Ishikawa (cell line): ENCODE measurements around the gene ZNF646.

Experiments
- CEBPB ChIP-seq: IDR thresholded peaks from 2 replicates; pipeline ENCODE4 v1.6.1; 2012
- CREB1 ChIP-seq: IDR thresholded peaks from 2 replicates; pipeline ENCODE4 v1.6.1; 2012; ENCODE audit warnings: low read depth
- EGR1 ChIP-seq: IDR thresholded peaks from 2 replicates; pipeline ENCODE4 v1.6.1; 2012
- EP300 ChIP-seq: IDR thresholded peaks from 2 replicates; pipeline ENCODE4 v1.6.1; 2012; ENCODE audit warnings: borderline replicate concordance
- FOXM1 ChIP-seq: IDR thresholded peaks from 2 replicates; pipeline ENCODE4 v1.6.1; 2012; ENCODE audit warnings: low read depth, borderline replicate concordance
- NFIC ChIP-seq: IDR thresholded peaks from 2 replicates; pipeline ENCODE4 v1.6.1; 2012
- RAD21 ChIP-seq: IDR thresholded peaks from 2 replicates; pipeline ENCODE4 v1.6.1; 2012; ENCODE audit warnings: low read depth
- TAF1 ChIP-seq: IDR thresholded peaks from 2 replicates; pipeline ENCODE4 v1.6.1; 2012; ENCODE audit warnings: low read depth, mild to moderate bottlenecking
- TCF12 ChIP-seq: IDR thresholded peaks from 2 replicates; pipeline ENCODE4 v1.6.1; 2012; ENCODE audit warnings: low read depth
- TEAD4 ChIP-seq: IDR thresholded peaks from 2 replicates; pipeline ENCODE4 v1.6.1; 2012
- YY1 ChIP-seq: IDR thresholded peaks from 2 replicates; pipeline ENCODE4 v1.6.1; 2012; ENCODE audit warnings: low read depth
- ZBTB7A ChIP-seq: IDR thresholded peaks from 2 replicates; pipeline ENCODE4 v1.6.1; 2012; ENCODE audit warnings: low read depth
- TF ChIP-seq, protein P1 (sequence below): IDR thresholded peaks from 2 replicates; pipeline ENCODE4 v1.6.1; 2012
- TF ChIP-seq, protein P2 (sequence below): IDR thresholded peaks from 2 replicates; pipeline ENCODE4 v1.6.1; 2012
- TF ChIP-seq, protein P3 (sequence below): IDR thresholded peaks from 2 replicates; pipeline ENCODE4 v1.6.1; 2012; ENCODE audit warnings: low read depth, mild to moderate bottlenecking

The ZNF646 gene

DNA sequence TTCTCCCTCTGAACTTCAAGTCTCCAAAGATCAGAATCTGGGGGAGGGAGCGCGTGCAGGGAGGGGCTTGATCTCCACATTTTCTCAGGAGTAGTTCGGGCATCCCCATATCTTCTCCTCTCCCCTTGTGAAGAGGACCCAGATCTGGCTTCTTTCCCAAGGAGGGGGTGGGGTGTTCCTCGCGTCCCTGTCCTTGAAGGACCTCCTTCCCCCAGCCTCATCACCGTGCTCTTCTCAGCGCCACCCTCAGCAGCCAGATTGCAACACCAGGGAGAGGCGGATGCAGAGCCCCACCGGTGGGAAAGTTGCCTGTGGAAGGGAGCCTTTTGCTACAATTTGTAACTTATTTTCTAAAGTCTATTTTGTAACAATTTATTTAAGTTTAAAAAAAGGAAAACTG lies 8.9 kb downstream of the ZNF646 start:
- no peak for TF ChIP-seq YY1
- TF ChIP-seq TEAD4, result no peak

DNA sequence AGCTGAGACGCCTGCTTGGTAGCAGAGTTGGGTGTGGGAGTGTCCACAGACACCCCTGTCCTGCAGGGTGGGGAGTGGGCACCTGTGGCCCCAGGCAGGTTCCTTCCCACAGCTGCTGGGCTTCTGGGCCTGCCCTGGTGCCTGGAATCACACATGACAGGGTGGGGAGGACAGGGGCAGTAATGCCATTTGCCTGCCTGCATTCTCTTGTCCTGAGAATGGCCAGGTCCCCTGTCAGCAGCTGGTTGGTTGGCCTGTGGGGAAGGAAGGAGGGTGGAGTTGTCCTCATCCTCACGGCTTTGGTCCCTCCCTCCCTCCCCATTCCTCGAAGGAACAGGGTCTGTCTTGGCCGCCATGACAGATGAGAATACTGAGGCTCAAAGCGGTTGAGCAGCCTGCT lies 9.3 kb downstream of the ZNF646 start:
- TF ChIP-seq, protein P1, sequence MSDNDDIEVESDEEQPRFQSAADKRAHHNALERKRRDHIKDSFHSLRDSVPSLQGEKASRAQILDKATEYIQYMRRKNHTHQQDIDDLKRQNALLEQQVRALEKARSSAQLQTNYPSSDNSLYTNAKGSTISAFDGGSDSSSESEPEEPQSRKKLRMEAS, result no peak
- TF ChIP-seq YY1 (no peak), CEBPB (no peak), ZBTB7A (no peak), FOXM1 (no peak), EP300 (no peak), TCF12 (no peak), NFIC (no peak), RAD21 (no peak)
- TF ChIP-seq, protein P2, sequence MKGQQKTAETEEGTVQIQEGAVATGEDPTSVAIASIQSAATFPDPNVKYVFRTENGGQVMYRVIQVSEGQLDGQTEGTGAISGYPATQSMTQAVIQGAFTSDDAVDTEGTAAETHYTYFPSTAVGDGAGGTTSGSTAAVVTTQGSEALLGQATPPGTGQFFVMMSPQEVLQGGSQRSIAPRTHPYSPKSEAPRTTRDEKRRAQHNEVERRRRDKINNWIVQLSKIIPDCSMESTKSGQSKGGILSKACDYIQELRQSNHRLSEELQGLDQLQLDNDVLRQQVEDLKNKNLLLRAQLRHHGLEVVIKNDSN, result no peak
- TF ChIP-seq, protein P3, sequence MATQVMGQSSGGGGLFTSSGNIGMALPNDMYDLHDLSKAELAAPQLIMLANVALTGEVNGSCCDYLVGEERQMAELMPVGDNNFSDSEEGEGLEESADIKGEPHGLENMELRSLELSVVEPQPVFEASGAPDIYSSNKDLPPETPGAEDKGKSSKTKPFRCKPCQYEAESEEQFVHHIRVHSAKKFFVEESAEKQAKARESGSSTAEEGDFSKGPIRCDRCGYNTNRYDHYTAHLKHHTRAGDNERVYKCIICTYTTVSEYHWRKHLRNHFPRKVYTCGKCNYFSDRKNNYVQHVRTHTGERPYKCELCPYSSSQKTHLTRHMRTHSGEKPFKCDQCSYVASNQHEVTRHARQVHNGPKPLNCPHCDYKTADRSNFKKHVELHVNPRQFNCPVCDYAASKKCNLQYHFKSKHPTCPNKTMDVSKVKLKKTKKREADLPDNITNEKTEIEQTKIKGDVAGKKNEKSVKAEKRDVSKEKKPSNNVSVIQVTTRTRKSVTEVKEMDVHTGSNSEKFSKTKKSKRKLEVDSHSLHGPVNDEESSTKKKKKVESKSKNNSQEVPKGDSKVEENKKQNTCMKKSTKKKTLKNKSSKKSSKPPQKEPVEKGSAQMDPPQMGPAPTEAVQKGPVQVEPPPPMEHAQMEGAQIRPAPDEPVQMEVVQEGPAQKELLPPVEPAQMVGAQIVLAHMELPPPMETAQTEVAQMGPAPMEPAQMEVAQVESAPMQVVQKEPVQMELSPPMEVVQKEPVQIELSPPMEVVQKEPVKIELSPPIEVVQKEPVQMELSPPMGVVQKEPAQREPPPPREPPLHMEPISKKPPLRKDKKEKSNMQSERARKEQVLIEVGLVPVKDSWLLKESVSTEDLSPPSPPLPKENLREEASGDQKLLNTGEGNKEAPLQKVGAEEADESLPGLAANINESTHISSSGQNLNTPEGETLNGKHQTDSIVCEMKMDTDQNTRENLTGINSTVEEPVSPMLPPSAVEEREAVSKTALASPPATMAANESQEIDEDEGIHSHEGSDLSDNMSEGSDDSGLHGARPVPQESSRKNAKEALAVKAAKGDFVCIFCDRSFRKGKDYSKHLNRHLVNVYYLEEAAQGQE, result no peak

DNA sequence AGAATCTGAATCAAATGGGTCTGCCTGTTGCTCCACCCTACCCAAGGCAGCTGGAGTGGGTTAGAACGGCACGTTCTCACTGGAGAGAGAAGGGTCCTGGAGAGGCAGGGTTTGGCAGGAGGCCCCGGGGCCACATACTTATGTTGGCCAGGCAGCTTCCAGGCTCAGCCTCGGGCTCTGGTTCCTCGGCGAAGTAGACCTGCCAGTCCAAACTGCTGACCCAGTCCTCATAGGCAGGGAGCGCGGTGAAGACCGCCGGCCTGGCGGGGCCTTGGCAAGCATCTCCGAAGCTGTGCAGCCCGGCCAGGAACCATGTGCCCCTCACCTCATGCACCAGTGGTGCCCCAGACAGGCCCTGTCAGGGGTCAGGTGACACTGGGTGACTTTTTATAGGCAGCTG lies 9.8 kb downstream of the ZNF646 start:
- TF ChIP-seq NFIC, result no peak
- no peak for TF ChIP-seq CREB1
- TF ChIP-seq, protein P3, result no peak
- TF ChIP-seq, protein P1, result no peak
- no peak for TF ChIP-seq FOXM1
- TF ChIP-seq EP300, result no peak
- TF ChIP-seq TEAD4, result no peak
- no peak for TF ChIP-seq YY1
- TF ChIP-seq TAF1, result no peak
- TF ChIP-seq TCF12, result no peak
- no peak for TF ChIP-seq ZBTB7A
- no peak for TF ChIP-seq EGR1
- TF ChIP-seq CEBPB, result no peak
- TF ChIP-seq RAD21, result no peak
- TF ChIP-seq, protein P2, result no peak

GRCh38 chr16:31084584-31085302 lies 10.5 kb downstream of the ZNF646 start:
- no peak for TF ChIP-seq CREB1
- TF ChIP-seq ZBTB7A, result no peak
- no peak for TF ChIP-seq NFIC
- no peak for TF ChIP-seq TCF12
- TF ChIP-seq FOXM1, result no peak

- no peak for TF ChIP-seq CREB1
- TF ChIP-seq RAD21, result no peak
- TF ChIP-seq EP300, result no peak
- TF ChIP-seq, protein P2, result no peak
- TF ChIP-seq CEBPB, result no peak
- no peak for TF ChIP-seq ZBTB7A
- no peak for TF ChIP-seq TAF1
- TF ChIP-seq, protein P3, result no peak
- TF ChIP-seq, protein P1, result no peak
- TF ChIP-seq NFIC, result no peak
- TF ChIP-seq FOXM1, result no peak
- TF ChIP-seq EGR1, result no peak
- TF ChIP-seq TEAD4, result no peak
- TF ChIP-seq TCF12, result no peak
- no peak for TF ChIP-seq YY1
Measured at GRCh38 chr16:31085411-31085810, 11.2 kb downstream of the ZNF646 start.
